Left kidney (tissue), 8 donors: Measurements from ENCODE around the gene CD74. TPM values are rescaled to one million over a fixed set of nuclear protein-coding genes. Genes with fewer than 3 reads are reported as not detected.
A peak's percentile ranks its signal among the peaks of the same experiment; 100 is the strongest.
"Not testable (repeated sequence)": the region's sequence is repeated elsewhere in the genome, so short reads cannot be mapped to it uniquely, and the experiment has no call there.

Source experiments
- DNase-seq: peaks from one replicate; pipeline ENCODE4 v3.0.0-alpha.2; 2013
- long read RNA-seq, 8 donors: transcript quantifications; one replicate each; lab custom pipeline, GENCODE V29; 2026
- polyA plus RNA-seq: library from polyadenylated mRNA; unstranded; fragments of 120-200 nt; gene quantifications from one replicate; pipeline ENCODE4 v1.2.1, GENCODE V29; 2013; ENCODE audit not compliant: insufficient read length

CD74 gene
- polyA plus RNA-seq = 230 TPM
- long read RNA-seq, donor 1, transcript CD74-201 (9 exons, 981 nt) = minor isoform, 18 of 376 reads
- long read RNA-seq, donor 1, transcript CD74-202 (8 exons, 1,449 nt) = major isoform, 164 of 376 reads
- long read RNA-seq, donor 1, transcript CD74-204 (6 exons, 816 nt) = minor isoform, 7 of 376 reads
- long read RNA-seq, donor 1, partial matches to known transcripts = 176 of 376 reads
- long read RNA-seq, donor 1, other reads (novel, unspliced or antisense) = 8 of 376 reads
- long read RNA-seq, donor 2, transcript CD74-202 (8 exons, 1,449 nt) = major isoform, 82 of 142 reads
- long read RNA-seq, donor 2, transcript CD74-201 (9 exons, 981 nt) = minor isoform, 14 of 142 reads
- long read RNA-seq, donor 2, partial matches to known transcripts = 36 of 142 reads
- long read RNA-seq, donor 2, other reads (novel, unspliced or antisense) = 5 of 142 reads
- long read RNA-seq, donor 3, transcript CD74-202 (8 exons, 1,449 nt) = major isoform, 74 of 130 reads
- long read RNA-seq, donor 3, transcript CD74-201 (9 exons, 981 nt) = minor isoform, 15 of 130 reads
- long read RNA-seq, donor 3, partial matches to known transcripts = 27 of 130 reads
- long read RNA-seq, donor 3, other reads (novel, unspliced or antisense) = 10 of 130 reads
- long read RNA-seq, donor 4, transcript CD74-202 (8 exons, 1,449 nt) = major isoform, 9 of 20 reads
- long read RNA-seq, donor 4, partial matches to known transcripts = 9 of 20 reads
- long read RNA-seq, donor 4, other reads (novel, unspliced or antisense) = 0 of 20 reads
- long read RNA-seq, donor 5, transcript CD74-201 (9 exons, 981 nt) = minor isoform, 21 of 159 reads
- long read RNA-seq, donor 5, transcript CD74-202 (8 exons, 1,449 nt) = major isoform, 131 of 159 reads
- long read RNA-seq, donor 5, partial matches to known transcripts = 5 of 159 reads
- long read RNA-seq, donor 5, other reads (novel, unspliced or antisense) = 0 of 159 reads
- long read RNA-seq, donor 6, transcript CD74-202 (8 exons, 1,449 nt) = major isoform, 63 of 120 reads
- long read RNA-seq, donor 6, transcript CD74-201 (9 exons, 981 nt) = minor isoform, 6 of 120 reads
- long read RNA-seq, donor 6, partial matches to known transcripts = 49 of 120 reads
- long read RNA-seq, donor 6, other reads (novel, unspliced or antisense) = 0 of 120 reads
- long read RNA-seq, donor 7, transcript CD74-201 (9 exons, 981 nt) = minor isoform, 17 of 199 reads
- long read RNA-seq, donor 7, transcript CD74-202 (8 exons, 1,449 nt) = major isoform, 118 of 199 reads
- long read RNA-seq, donor 7, partial matches to known transcripts = 53 of 199 reads
- long read RNA-seq, donor 7, other reads (novel, unspliced or antisense) = 5 of 199 reads
- long read RNA-seq, donor 8, transcript CD74-202 (8 exons, 1,449 nt) = major isoform, 62 of 108 reads
- long read RNA-seq, donor 8, transcript CD74-201 (9 exons, 981 nt) = minor isoform, 16 of 108 reads
- long read RNA-seq, donor 8, partial matches to known transcripts = 14 of 108 reads
- long read RNA-seq, donor 8, other reads (novel, unspliced or antisense) = 11 of 108 reads

- DNase-seq = peak; percentile 77
Measured at GRCh38 chr5:150412319-150413175, at the start of gene CD74. Gene CD74, minus strand, starts transcription at chr5:150412910. Its CDS starts 161 bp downstream, at chr5:150412749.

- no peak for DNase-seq
Measured at GRCh38 chr5:150461231-150461630, 48.5 kb upstream of the CD74 start.

- no peak for DNase-seq
Measured at GRCh38 chr5:150460781-150461180, 48.1 kb upstream of the CD74 start.

GRCh38 chr5:150458802-150459557, 46.3 kb upstream of the CD74 start:
- DNase-seq = peak; percentile 44

GRCh38 chr5:150457562-150458240, 45.0 kb upstream of the CD74 start:
- no peak for DNase-seq

- DNase-seq = no peak
Measured at GRCh38 chr5:150457121-150457520, 44.4 kb upstream of the CD74 start.

- DNase-seq = no peak
Measured at GRCh38 chr5:150454492-150455229, 42.0 kb upstream of the CD74 start.

GRCh38 chr5:150454027-150454426, 41.3 kb upstream of the CD74 start:
- DNase-seq = not testable (repeated sequence)

GRCh38 chr5:150452914-150453313, 40.2 kb upstream of the CD74 start:
- no peak for DNase-seq

GRCh38 chr5:150451594-150451993, 38.9 kb upstream of the CD74 start:
- DNase-seq = no peak

- peak; percentile 95 for DNase-seq
Measured at GRCh38 chr5:150449517-150450339, 37.0 kb upstream of the CD74 start, which contains the start of gene RPS14. Gene RPS14, minus strand, starts transcription at chr5:150449739. Its CDS starts 2,006 bp downstream, at chr5:150447733.

GRCh38 chr5:150448952-150449516, 36.3 kb upstream of the CD74 start:
- no peak for DNase-seq

- no peak for DNase-seq
Measured at GRCh38 chr5:150448334-150448733, 35.6 kb upstream of the CD74 start.

- DNase-seq = no peak
Measured at GRCh38 chr5:150447188-150447587, 34.5 kb upstream of the CD74 start.

- DNase-seq = no peak
Measured at GRCh38 chr5:150446583-150446982, 33.9 kb upstream of the CD74 start.

GRCh38 chr5:150446088-150446487, 33.4 kb upstream of the CD74 start:
- no peak for DNase-seq

- DNase-seq = no peak
Measured at GRCh38 chr5:150444770-150445169, 32.1 kb upstream of the CD74 start.
